ENCODE results near the gene ROPN1B. TPM values are rescaled to one million over a fixed set of nuclear protein-coding genes. Genes with fewer than 3 reads are reported as not detected.
A peak's percentile ranks its signal among the peaks of the same experiment; 100 is the strongest.

Gene ROPN1B
- total and polyA plus RNA-seq, 2 of the 8 experiments (the other 6 are each of a cell fraction or from before 2014, with no cell fraction given): 0.30 TPM; not detected in 1

- ChIA-PET CTCF (ENCODE audit: partially characterized antibody) (interaction anchor here (0.8 to 1.5 kb wide), 4 partner anchors 9 to 415 kb away, joined by 3 to 7 read pairs (median 4); no protein-coding TSS in a partner anchor), POLR2A (ENCODE audit: partially characterized antibody) (no interaction called here)
- 0 out of 2 replicates have a peak overlapping the region, but pooled peaks have one; percentile 26 for H2BK5ac ChIP-seq (ENCODE audit: low read depth, low read length)
- H2AK5ac ChIP-seq (ENCODE audit: low read depth, low read length): no peak overlapping the region
- FAIRE-seq (no peak), DNase-seq (ENCODE audit: low read depth in 1 of 2, low spot score in 2 of 2) (no peak)
- no peak overlapping the region for H2BK12ac ChIP-seq (ENCODE audit: low read depth, low read length)
- no peak overlapping the region for H3K14ac ChIP-seq (ENCODE audit: insufficient read length)
- H4K20me1 ChIP-seq (replicated peaks in 1 of 2; ENCODE audit: control insufficient read depth in 1 of 2, insufficient read depth in 2 of 2, low read length in 2 of 2): no peaks in the 10 kb centered on the region
- no peak overlapping the region for H3K23ac ChIP-seq (ENCODE audit: insufficient read length)
- H3K27me3 ChIP-seq (replicated peaks in 1 of 4; ENCODE audit: control insufficient read depth in 3 of 4, extremely low read depth in 1 of 4, insufficient read depth in 3 of 4, low read length in 3 of 4): no peaks in the 10 kb centered on the region
- WGBS, 2 experiments (ENCODE audit: extremely low coverage in 1 of 2, insufficient coverage in 1 of 2, insufficient read length in 1 of 2, insufficient replicate concordance in 2 of 2, low coverage in 1 of 2, low lambda C conversion rate in 2 of 2, missing lambda C conversion rate in 1 of 2): 82% methylated on average over 8 of the region's 8 CpGs; no CpG with 5 or more reads in 1 of the 2 experiments
- H3K4ac ChIP-seq (replicated peaks; ENCODE audit: insufficient read length, low read depth, low read length): no peak overlapping the region
- no peak overlapping the region for H3K56ac ChIP-seq (replicated peaks; ENCODE audit: insufficient read length, low read depth, low read length)
- no peaks in the 10 kb centered on the region for H3K9me3 ChIP-seq (ENCODE audit: insufficient read depth in 2 of 2, low read depth in 1 of 2, low read length in 1 of 2)
- H2BK20ac ChIP-seq (ENCODE audit: low read length): no peak overlapping the region
- no peak overlapping the region; a peak in 1 of 8 replicates for H3K4me3 ChIP-seq (ENCODE audit: extremely low read depth in 1 of 4, insufficient read depth in 2 of 4, low read depth in 3 of 4, low read length in 4 of 4)
- H3K9ac ChIP-seq (replicated peaks in 1 of 4; ENCODE audit: extremely low read depth in 1 of 4, low read depth in 3 of 4, low read length in 3 of 4): no peak overlapping the region; a peak in 2 of 7 replicates
- no peak overlapping the region for H3K18ac ChIP-seq (ENCODE audit: extremely low read depth, low read length)
- H3K23me2 ChIP-seq (ENCODE audit: low read depth, low read length): no peaks in the 10 kb centered on the region; the same call in 1 of the 2 replicates
- H2BK15ac ChIP-seq (ENCODE audit: low read length): no peak overlapping the region
- H4K8ac ChIP-seq (ENCODE audit: extremely low read depth, insufficient read depth, low read length): no peak overlapping the region
- H3K27ac ChIP-seq (ENCODE audit: low read depth, low read length): no peak overlapping the region
- H3K4me2 ChIP-seq (ENCODE audit: insufficient read depth in 1 of 2, low read depth in 2 of 2, low read length in 2 of 2): no peak overlapping the region
- no peaks in the 10 kb centered on the region; a peak in 1 of 8 replicates for H3K36me3 ChIP-seq (ENCODE audit: control insufficient read depth in 2 of 4, insufficient read depth in 4 of 4, low read length in 3 of 4)
- H3K4me1 ChIP-seq (replicated peaks in 1 of 4; ENCODE audit: control insufficient read depth in 3 of 4, insufficient read depth in 4 of 4, low read length in 3 of 4): peaks cover 2 to 9% (median 5%) of the 10 kb centered on the region in 4 experiments; a peak in 5 of 7 replicates
- H2AFZ ChIP-seq (ENCODE audit: low read length): no peak overlapping the region
- no peak overlapping the region for H4K5ac ChIP-seq (ENCODE audit: insufficient read length, low read depth, low read length)
- H2BK120ac ChIP-seq (replicated peaks; ENCODE audit: low read depth, low read length): no peak overlapping the region
- H3K79me1 ChIP-seq (ENCODE audit: low read depth, low read length): no peaks in the 10 kb centered on the region
- no peaks in the 10 kb centered on the region for H3K79me2 ChIP-seq (ENCODE audit: control insufficient read depth in 1 of 2, insufficient read depth in 2 of 2, low read length in 2 of 2)
- peak overlapping the region; percentile 44 for H4K91ac ChIP-seq (replicated peaks; ENCODE audit: insufficient read length, low read length)
- TF ChIP-seq YY1 (IDR thresholded peaks at IDR 0.05; ENCODE audit: low read depth, low read length): 0 out of 2 replicates have a peak, but pooled peaks have one; percentile 55
- peak; percentile 26; the same call in 1 of the 2 replicates for TF ChIP-seq E2F6 (IDR thresholded peaks at IDR 0.05)
- TF ChIP-seq TAF7 (optimal IDR thresholded peaks at IDR 0.05; ENCODE audit: borderline replicate concordance, low read depth, low read length): no peak
- TF ChIP-seq EP300 (IDR thresholded peaks at IDR 0.05; ENCODE audit: borderline replicate concordance in 1 of 2, low read depth in 2 of 2, low read length in 2 of 2): peak in 1 of 2 experiments; percentile 61; a peak in 1 of 3 replicates
- no peak for TF ChIP-seq USF2 (IDR thresholded peaks at IDR 0.05; ENCODE audit: low read length)
- TF ChIP-seq SIN3A (conservative IDR thresholded peaks at IDR 0.05 in 1 of 2, IDR thresholded peaks at IDR 0.05 in 1 of 2; ENCODE audit: low read depth in 1 of 2, low read length in 2 of 2): 0 out of 4 replicates have a peak, but pooled peaks of 1 of the 2 experiments have one; percentile 29
- TF ChIP-seq MAX (IDR thresholded peaks at IDR 0.05): peak; percentile 52; the same call in 1 of the 2 replicates
- TF ChIP-seq EGR1 (IDR thresholded peaks at IDR 0.05; ENCODE audit: borderline replicate concordance, low read depth, low read length): peak; percentile 98
- TF ChIP-seq CBX8 (IDR thresholded peaks at IDR 0.05; ENCODE audit: borderline replicate concordance, low read depth, low read length): no peak
- TF ChIP-seq CTBP2 (IDR thresholded peaks at IDR 0.05; ENCODE audit: borderline replicate concordance, insufficient read depth, insufficient read length, low read length): no peak
These were observed 44.8 kb downstream of the ROPN1B start for GRCh38 chr3:126013751-126014156.
